GM12878 (cell line): Measurements from ENCODE around the gene SPTBN1. TPM values are rescaled to one million over a fixed set of nuclear protein-coding genes. Genes with fewer than 3 reads are reported as not detected.

ENCODE experiments used
- ATF2 ChIP-seq: IDR thresholded peaks from 2 replicates; pipeline ENCODE4 v1.6.1; 2012; ENCODE audit warnings: low read length, inconsistent platforms
- ATF7 ChIP-seq: fragments of 450-650 bp; IDR thresholded peaks from 2 replicates; pipeline ENCODE4 v1.6.1; 2016; ENCODE audit warnings: low read depth, mild to moderate bottlenecking
- BMI1 ChIP-seq: fragments of 450-650 bp; IDR thresholded peaks from 2 replicates; pipeline ENCODE4 v1.6.1; 2016; ENCODE audit warnings: mild to moderate bottlenecking, moderate library complexity, borderline replicate concordance
- CBX3 ChIP-seq: fragments of 200-600 bp; sonication (generic); IDR thresholded peaks from 2 replicates; pipeline ENCODE4 v1.6.1; 2016; ENCODE audit warnings: low read depth, borderline replicate concordance
- E2F8 ChIP-seq: fragments of 450-650 bp; IDR thresholded peaks from 2 replicates; pipeline ENCODE4 v1.6.1; 2018; ENCODE audit warnings: mild to moderate bottlenecking, low read depth, moderate library complexity; ENCODE audit not compliant: partially characterized antibody
- ESRRA ChIP-seq: IDR thresholded peaks from 2 replicates; pipeline ENCODE4 v1.6.1; 2012; ENCODE audit warnings: mild to moderate bottlenecking, low read length, improper control_type of control experiment
- HDAC2 ChIP-seq: fragments of 200-600 bp; sonication (generic); IDR thresholded peaks from 2 replicates; pipeline ENCODE4 v1.6.1; 2017
- IKZF2 ChIP-seq, 2 experiments: fragments of 450-650 bp; IDR thresholded peaks; 2 replicates each; pipeline ENCODE4 v1.6.1; 2017; ENCODE audit warnings: mild to moderate bottlenecking in 2 of 2, moderate library complexity in 2 of 2
- IRF4 ChIP-seq: IDR thresholded peaks from 2 replicates; pipeline ENCODE4 v1.6.1; 2011; ENCODE audit warnings: low read depth, low read length
- KLF5 ChIP-seq: fragments of 450-650 bp; IDR thresholded peaks from 2 replicates; pipeline ENCODE4 v1.6.1; 2014; ENCODE audit warnings: mild to moderate bottlenecking; ENCODE audit not compliant: partially characterized antibody
- NFXL1 ChIP-seq: fragments of 450-650 bp; IDR thresholded peaks from 2 replicates; pipeline ENCODE4 v1.6.1; 2017; ENCODE audit warnings: antibody characterized with exemption, mild to moderate bottlenecking, borderline replicate concordance
- RFX5 ChIP-seq: IDR thresholded peaks from 2 replicates; pipeline ENCODE4 v1.6.1; 2011; ENCODE audit warnings: low read depth, low read length, improper control_type of control experiment
- SKIL ChIP-seq: fragments of 450-650 bp; IDR thresholded peaks from 2 replicates; pipeline ENCODE4 v1.6.1; 2017; ENCODE audit warnings: mild to moderate bottlenecking, low read depth, inconsistent platforms; ENCODE audit not compliant: poor library complexity, severe bottlenecking
- SUPT20H ChIP-seq: IDR thresholded peaks from 2 replicates; pipeline ENCODE4 v1.6.1; 2011; ENCODE audit warnings: low read depth, mild to moderate bottlenecking, low read length, moderate library complexity, borderline replicate concordance; ENCODE audit not compliant: control insufficient read depth
- SUZ12 ChIP-seq: fragments of 200-600 bp; sonication (generic); IDR thresholded peaks from one replicate; pipeline ENCODE4 v1.6.1; 2018; ENCODE audit warnings: antibody characterized with exemption, mild to moderate bottlenecking; ENCODE audit not compliant: unreplicated experiment
- TAF1 ChIP-seq: IDR thresholded peaks from 2 replicates; pipeline ENCODE4 v1.6.1; 2011; ENCODE audit warnings: mild to moderate bottlenecking, low read depth, low read length, borderline replicate concordance
- TCF7 ChIP-seq: IDR thresholded peaks from 2 replicates; pipeline ENCODE4 v1.6.1; 2014; ENCODE audit warnings: antibody characterized with exemption, borderline replicate concordance
- ZBTB33 ChIP-seq: fragments of 450-650 bp; IDR thresholded peaks from 2 replicates; pipeline ENCODE4 v1.6.1; 2017; ENCODE audit warnings: mild to moderate bottlenecking
- ZZZ3 ChIP-seq: IDR thresholded peaks from 2 replicates; pipeline ENCODE4 v1.6.1; 2011; ENCODE audit warnings: low read depth; ENCODE audit not compliant: control insufficient read depth, insufficient read length
- polyA plus RNA-seq, 11 experiments: library from polyadenylated mRNA; depleted of rRNA in 4 of 11; unstranded in 6 of 11; stranded (reverse) in 5 of 11; fragments of >200 nt; fragmentation: Nextera tagmentation in 4 of 11; fragmentation: Illumina TruSeq in 1 of 11; extraction: Ambion mirVana in 4 of 11; extraction: Trizol in 1 of 11; gene quantifications; 1 replicate in 1 of 11; 2 replicates in 10 of 11; pipeline versions ENCODE4 v1.2.1 to v1.2.3, GENCODE V29; 2011 to 2016; ENCODE audit warnings: inconsistent platforms in 2 of 11, missing spikeins in 2 of 11, low read depth in 1 of 11
- total RNA-seq, 4 experiments: library from RNA; depleted of rRNA in 3 of 4; stranded (reverse); fragments of >200 nt in 3 of 4; fragmentation: Illumina TruSeq in 1 of 4; extraction: Trizol in 1 of 4; gene quantifications; 2 replicates each; pipeline versions ENCODE4 v1.2.1 to v1.2.3, GENCODE V29; 2013 to 2021
- TF ChIP-seq, protein P1 (sequence below): fragments of 450-650 bp; IDR thresholded peaks from 2 replicates; pipeline ENCODE4 v1.6.1; 2017; ENCODE audit warnings: low read depth, mild to moderate bottlenecking, moderate library complexity

The SPTBN1 gene
- total and polyA plus RNA-seq, 10 of the 15 experiments (the other 5 are each of a cell fraction or from before 2014, with no cell fraction given): 20.6 to 154 (median 76.7) TPM

DNA sequence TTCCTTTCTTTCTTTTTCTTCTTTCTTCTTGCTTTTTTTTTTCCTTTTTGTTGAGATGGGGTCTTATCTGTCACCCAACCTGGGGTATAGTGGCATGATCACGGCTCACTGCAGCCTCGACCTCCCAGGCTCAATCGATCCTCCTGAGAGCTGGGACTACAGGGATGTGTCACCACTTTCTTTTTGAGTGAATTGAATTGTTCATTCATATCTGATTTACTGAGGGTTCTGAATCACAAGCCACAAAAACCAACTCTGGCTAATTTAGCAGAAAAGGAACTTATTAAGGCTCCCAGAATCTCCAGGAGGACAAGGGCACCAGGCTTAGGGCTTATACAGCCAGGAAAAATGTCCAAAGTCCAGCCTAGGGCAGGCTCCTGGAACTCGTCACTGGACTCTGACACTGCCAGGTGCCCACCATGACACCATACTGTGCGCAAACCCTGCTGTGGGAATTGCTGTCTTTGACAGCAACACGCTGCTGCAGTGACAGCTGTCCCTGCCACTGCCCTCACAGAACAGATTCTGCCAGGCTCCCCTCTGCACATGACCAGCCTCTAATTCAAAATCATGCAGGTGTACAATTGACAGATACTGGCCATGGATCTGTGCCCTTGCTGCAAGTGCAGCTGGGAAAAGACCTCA lies 224.4 kb downstream of the SPTBN1 start (continued):
- TF ChIP-seq ZBTB33 (no peak), E2F8 (no peak), KLF5 (no peak), ATF7 (peak; percentile 78; the same call in 1 of the 2 replicates), TCF7 (no peak; the same call in 1 of the 2 replicates), ATF2 (peak; percentile 85), SKIL (no peak), CBX3 (no peak), BMI1 (peak; percentile 48), NFXL1 (no peak), TAF1 (no peak), RFX5 (no peak), HDAC2 (no peak), ZZZ3 (no peak), SUZ12 (no peak), IKZF2 (IDR thresholded peaks at IDR 0.05) (peak; percentile 94 to 97), SUPT20H (no peak), ESRRA (no peak), IRF4 (peak; percentile 95)
- TF ChIP-seq, protein P1, sequence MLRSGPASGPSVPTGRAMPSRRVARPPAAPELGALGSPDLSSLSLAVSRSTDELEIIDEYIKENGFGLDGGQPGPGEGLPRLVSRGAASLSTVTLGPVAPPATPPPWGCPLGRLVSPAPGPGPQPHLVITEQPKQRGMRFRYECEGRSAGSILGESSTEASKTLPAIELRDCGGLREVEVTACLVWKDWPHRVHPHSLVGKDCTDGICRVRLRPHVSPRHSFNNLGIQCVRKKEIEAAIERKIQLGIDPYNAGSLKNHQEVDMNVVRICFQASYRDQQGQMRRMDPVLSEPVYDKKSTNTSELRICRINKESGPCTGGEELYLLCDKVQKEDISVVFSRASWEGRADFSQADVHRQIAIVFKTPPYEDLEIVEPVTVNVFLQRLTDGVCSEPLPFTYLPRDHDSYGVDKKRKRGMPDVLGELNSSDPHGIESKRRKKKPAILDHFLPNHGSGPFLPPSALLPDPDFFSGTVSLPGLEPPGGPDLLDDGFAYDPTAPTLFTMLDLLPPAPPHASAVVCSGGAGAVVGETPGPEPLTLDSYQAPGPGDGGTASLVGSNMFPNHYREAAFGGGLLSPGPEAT: peak; percentile 83; the same call in 1 of the 2 replicates
